ENCODE measurements around the gene DDIT4.

Gene DDIT4

GRCh38 chr10:72234560-72235095 is 39.1 kb upstream of the DDIT4 start:
- no peak for ATAC-seq
- TF ChIP-seq TCF4 (CRISPR knock-in tag; IDR thresholded peaks at IDR 0.05; ENCODE audit: borderline replicate concordance): no peak

DNA sequence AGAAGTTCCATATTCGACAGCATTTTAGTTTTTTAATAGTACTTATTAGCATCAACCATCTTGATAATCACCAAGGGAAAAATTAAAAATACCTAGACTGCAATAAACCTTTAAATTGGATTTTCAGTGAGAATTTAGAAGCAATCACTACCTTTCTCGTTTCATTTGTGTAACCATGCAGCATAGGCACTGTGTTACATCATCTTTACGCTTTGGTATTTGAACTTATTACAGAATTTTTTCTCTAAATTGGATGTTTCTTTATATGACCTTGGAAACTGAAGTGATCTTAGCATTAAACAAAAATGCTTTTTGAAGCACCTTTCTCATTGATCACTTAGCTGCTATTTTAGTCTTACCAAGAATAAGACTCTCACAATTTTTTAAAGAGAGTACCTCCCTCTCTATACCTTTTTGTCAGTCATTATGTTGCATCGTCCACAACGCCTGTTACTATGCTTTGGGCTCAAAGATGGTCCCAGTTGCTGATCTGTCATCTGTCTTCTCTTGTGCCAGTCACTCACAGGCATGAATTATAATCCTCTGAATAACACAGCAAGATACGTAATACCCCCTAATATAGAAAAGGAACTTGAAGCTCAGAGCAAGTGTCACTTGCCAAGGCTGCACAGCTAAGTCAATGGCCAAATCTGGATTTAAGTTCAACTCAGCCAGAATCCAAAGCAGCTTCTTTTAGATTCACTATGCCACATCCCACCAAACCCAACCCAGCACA is 38.0 kb upstream of the DDIT4 start:
- ATAC-seq: no peak
- TF ChIP-seq PPARA (CRISPR knock-in tag; IDR thresholded peaks at IDR 0.05; ENCODE audit: borderline replicate concordance) (no peak), TCF4 (CRISPR knock-in tag; IDR thresholded peaks at IDR 0.05; ENCODE audit: borderline replicate concordance) (no peak), ISL1 (CRISPR knock-in tag; IDR thresholded peaks at IDR 0.05) (no peak), ZNF70 (CRISPR knock-in tag; IDR thresholded peaks at IDR 0.05) (no peak), ESRRG (CRISPR knock-in tag; IDR thresholded peaks at IDR 0.05) (no peak), TOX (CRISPR knock-in tag; IDR thresholded peaks at IDR 0.05; ENCODE audit: borderline replicate concordance) (no peak), OSR1 (CRISPR knock-in tag; IDR thresholded peaks at IDR 0.05) (no peak), CREB5 (CRISPR knock-in tag; IDR thresholded peaks at IDR 0.05; ENCODE audit: low read depth) (no peak), CSDC2 (CRISPR knock-in tag; IDR thresholded peaks at IDR 0.05) (no peak), RARB (CRISPR knock-in tag; IDR thresholded peaks at IDR 0.05) (no peak)
- TF ChIP-seq, protein P1, sequence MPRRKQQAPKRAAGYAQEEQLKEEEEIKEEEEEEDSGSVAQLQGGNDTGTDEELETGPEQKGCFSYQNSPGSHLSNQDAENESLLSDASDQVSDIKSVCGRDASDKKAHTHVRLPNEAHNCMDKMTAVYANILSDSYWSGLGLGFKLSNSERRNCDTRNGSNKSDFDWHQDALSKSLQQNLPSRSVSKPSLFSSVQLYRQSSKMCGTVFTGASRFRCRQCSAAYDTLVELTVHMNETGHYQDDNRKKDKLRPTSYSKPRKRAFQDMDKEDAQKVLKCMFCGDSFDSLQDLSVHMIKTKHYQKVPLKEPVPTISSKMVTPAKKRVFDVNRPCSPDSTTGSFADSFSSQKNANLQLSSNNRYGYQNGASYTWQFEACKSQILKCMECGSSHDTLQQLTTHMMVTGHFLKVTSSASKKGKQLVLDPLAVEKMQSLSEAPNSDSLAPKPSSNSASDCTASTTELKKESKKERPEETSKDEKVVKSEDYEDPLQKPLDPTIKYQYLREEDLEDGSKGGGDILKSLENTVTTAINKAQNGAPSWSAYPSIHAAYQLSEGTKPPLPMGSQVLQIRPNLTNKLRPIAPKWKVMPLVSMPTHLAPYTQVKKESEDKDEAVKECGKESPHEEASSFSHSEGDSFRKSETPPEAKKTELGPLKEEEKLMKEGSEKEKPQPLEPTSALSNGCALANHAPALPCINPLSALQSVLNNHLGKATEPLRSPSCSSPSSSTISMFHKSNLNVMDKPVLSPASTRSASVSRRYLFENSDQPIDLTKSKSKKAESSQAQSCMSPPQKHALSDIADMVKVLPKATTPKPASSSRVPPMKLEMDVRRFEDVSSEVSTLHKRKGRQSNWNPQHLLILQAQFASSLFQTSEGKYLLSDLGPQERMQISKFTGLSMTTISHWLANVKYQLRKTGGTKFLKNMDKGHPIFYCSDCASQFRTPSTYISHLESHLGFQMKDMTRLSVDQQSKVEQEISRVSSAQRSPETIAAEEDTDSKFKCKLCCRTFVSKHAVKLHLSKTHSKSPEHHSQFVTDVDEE (CRISPR knock-in tag; IDR thresholded peaks at IDR 0.05): no peak
- TF ChIP-seq, protein P2, sequence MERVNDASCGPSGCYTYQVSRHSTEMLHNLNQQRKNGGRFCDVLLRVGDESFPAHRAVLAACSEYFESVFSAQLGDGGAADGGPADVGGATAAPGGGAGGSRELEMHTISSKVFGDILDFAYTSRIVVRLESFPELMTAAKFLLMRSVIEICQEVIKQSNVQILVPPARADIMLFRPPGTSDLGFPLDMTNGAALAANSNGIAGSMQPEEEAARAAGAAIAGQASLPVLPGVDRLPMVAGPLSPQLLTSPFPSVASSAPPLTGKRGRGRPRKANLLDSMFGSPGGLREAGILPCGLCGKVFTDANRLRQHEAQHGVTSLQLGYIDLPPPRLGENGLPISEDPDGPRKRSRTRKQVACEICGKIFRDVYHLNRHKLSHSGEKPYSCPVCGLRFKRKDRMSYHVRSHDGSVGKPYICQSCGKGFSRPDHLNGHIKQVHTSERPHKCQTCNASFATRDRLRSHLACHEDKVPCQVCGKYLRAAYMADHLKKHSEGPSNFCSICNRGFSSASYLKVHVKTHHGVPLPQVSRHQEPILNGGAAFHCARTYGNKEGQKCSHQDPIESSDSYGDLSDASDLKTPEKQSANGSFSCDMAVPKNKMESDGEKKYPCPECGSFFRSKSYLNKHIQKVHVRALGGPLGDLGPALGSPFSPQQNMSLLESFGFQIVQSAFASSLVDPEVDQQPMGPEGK (CRISPR knock-in tag; IDR thresholded peaks at IDR 0.05; ENCODE audit: borderline replicate concordance): no peak

DNA sequence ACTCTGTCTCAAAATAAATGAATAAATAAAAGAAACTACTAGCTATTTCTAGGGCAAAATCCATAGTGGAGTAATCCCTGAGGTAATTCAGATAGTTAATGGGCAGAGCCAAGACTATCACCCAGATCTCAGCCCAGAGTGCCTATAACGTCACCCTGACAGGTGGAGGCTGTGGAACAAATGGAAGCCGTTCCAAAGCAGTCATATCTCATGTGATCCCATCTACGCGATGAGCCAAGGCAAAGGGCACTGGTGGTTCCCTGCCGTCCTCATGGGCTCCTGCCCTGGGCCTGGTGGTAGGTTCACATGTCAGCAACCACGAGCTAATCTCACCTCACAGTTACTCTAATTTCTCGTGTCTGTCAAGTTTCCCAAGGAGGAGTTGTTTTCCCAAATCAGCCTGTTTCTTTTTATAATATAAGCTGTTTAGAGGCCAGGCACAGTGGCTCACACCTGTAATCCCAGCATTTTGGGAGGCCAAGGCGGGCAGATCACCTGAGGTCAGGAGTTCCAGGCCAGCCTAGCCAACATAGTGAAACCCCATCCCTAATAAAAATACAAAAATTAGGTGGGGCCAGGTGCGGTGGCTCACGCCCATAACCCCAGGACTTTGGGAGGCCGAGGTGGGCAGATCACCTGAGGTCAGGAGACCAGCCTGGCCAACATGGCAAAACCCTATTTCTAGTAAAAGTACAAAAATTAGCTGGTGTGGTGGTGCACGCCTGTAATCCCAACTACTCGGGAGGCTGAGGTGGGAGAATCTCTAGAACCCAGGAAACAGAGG is 35.1 kb upstream of the DDIT4 start:
- no peak for ATAC-seq
- no peak for TF ChIP-seq POU6F1 (CRISPR knock-in tag; IDR thresholded peaks at IDR 0.05; ENCODE audit: borderline replicate concordance, low read depth)
- TF ChIP-seq, protein P1 (CRISPR knock-in tag; IDR thresholded peaks at IDR 0.05): no peak
- TF ChIP-seq ESRRG (CRISPR knock-in tag; IDR thresholded peaks at IDR 0.05): no peak
- no peak for TF ChIP-seq ZNF565 (CRISPR knock-in tag; conservative IDR thresholded peaks at IDR 0.05; ENCODE audit: low read depth)
- TF ChIP-seq OSR1 (CRISPR knock-in tag; IDR thresholded peaks at IDR 0.05): no peak
- no peak for TF ChIP-seq PPARA (CRISPR knock-in tag; IDR thresholded peaks at IDR 0.05; ENCODE audit: borderline replicate concordance)
- no peak for TF ChIP-seq ZFP30 (CRISPR knock-in tag; IDR thresholded peaks at IDR 0.05)
- TF ChIP-seq BACH2 (CRISPR knock-in tag; IDR thresholded peaks at IDR 0.05; ENCODE audit: borderline replicate concordance): no peak
- TF ChIP-seq, protein P3, sequence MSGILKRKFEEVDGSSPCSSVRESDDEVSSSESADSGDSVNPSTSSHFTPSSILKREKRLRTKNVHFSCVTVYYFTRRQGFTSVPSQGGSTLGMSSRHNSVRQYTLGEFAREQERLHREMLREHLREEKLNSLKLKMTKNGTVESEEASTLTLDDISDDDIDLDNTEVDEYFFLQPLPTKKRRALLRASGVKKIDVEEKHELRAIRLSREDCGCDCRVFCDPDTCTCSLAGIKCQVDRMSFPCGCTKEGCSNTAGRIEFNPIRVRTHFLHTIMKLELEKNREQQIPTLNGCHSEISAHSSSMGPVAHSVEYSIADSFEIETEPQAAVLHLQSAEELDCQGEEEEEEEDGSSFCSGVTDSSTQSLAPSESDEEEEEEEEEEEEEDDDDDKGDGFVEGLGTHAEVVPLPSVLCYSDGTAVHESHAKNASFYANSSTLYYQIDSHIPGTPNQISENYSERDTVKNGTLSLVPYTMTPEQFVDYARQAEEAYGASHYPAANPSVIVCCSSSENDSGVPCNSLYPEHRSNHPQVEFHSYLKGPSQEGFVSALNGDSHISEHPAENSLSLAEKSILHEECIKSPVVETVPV (CRISPR knock-in tag; IDR thresholded peaks at IDR 0.05): no peak
- no peak for TF ChIP-seq ZNF8 (CRISPR knock-in tag; IDR thresholded peaks at IDR 0.05)
- no peak for TF ChIP-seq TCF4 (CRISPR knock-in tag; IDR thresholded peaks at IDR 0.05; ENCODE audit: borderline replicate concordance)
- TF ChIP-seq GLIS3 (CRISPR knock-in tag; IDR thresholded peaks at IDR 0.05): no peak
- no peak for TF ChIP-seq TOX (CRISPR knock-in tag; IDR thresholded peaks at IDR 0.05; ENCODE audit: borderline replicate concordance)
- TF ChIP-seq ZFP3 (CRISPR knock-in tag; IDR thresholded peaks at IDR 0.05): no peak
- no peak for TF ChIP-seq RARB (CRISPR knock-in tag; IDR thresholded peaks at IDR 0.05)
- no peak for TF ChIP-seq ZNF70 (CRISPR knock-in tag; IDR thresholded peaks at IDR 0.05)
- no peak for TF ChIP-seq ZC3H10 (CRISPR knock-in tag; IDR thresholded peaks at IDR 0.05)
- no peak for TF ChIP-seq ARNTL (CRISPR knock-in tag; IDR thresholded peaks at IDR 0.05; ENCODE audit: borderline replicate concordance, low read depth)
- TF ChIP-seq CSDC2 (CRISPR knock-in tag; IDR thresholded peaks at IDR 0.05): no peak

All from SK-N-SH treated with all-trans-retinoic acid at 6 μM for 48 hours (cell line).